ENCODE results near the gene NABP1. TPM values are rescaled to one million over a fixed set of nuclear protein-coding genes. Genes with fewer than 3 reads are reported as not detected.

The NABP1 gene
- total RNA-seq, 1 donor from 2014 or later: 82.4 TPM

DNA sequence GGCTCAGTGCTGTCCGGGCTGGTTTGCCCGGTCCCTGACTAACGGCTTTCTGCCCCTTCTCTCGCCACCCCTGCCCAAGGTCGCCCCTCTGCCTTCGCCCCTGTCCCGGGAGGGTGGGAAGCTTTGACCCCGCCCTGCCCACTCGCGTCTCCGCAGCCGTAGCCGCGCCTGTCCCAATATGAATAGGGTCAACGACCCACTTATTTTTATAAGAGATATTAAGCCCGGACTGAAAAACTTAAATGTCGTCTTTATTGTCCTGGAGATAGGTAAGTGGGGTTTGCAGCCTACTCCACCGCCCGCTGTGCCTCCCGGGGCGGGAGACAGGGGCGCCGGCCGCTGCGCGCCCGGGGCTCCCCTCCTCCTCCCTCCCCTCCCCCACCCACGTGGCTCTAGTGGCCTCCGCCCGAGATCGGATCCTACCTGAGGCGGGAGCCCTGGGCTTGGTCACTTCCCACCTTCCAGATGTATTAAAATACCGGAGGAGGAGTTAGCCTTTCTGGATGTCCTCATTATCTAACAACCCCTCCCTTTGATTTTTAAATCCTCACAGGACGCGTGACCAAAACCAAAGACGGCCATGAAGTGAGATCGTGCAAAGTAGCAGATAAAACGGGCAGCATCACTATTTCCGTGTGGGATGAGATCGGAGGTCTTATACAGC lies 633 bp downstream of the NABP1 start:
- intact Hi-C loops (cut with micrococcal nuclease): loop anchor here (1.0 to 10.0 kb wide), 6 partner anchors 611 to 1896 kb away; partner anchors contain the start of genes NAB1, NEMP2, ORMDL1 and PMS1

DNA sequence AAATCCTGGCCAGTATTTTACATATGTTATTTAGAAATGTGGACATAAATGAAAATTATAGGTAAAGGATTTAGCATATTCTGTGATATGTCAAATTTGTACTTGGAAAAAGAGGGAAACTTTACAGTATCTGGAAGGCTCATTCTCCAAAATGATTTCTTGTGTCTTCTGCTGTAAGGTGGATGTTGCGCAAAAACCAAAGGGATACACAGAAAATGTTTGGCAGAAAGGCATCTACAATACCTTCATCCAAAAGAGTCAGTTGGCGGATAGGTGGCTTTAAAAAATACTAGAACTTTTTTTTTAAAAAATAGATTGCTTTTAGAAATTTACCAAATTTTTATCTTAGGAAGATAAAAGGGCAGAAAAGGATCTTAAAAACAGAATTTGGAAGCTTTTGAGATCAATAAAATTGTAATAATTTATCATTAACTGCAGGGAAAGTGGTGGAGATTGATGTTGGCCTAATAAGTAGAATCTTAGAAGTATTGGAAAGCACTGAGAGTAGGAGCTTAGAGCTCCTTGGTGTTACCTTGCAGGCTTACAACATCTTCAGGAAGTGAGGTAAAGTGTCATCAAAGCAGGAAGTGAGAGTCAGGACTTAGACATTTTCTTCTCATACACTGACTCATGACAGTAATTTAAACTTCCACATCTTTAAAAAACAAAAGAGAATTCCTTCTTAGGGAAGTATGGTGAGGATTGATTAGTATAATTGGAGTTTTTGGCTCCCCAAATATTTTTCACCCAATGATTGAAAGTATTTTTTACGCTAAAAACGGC lies 2.1 kb downstream of the NABP1 start:
- intact Hi-C loops (cut with micrococcal nuclease): loop anchor here (1.0 to 10.0 kb wide), 11 partner anchors 11 to 1898 kb away; partner anchors contain the start of genes MFSD6, NAB1, NEMP2 and ORMDL1

DNA sequence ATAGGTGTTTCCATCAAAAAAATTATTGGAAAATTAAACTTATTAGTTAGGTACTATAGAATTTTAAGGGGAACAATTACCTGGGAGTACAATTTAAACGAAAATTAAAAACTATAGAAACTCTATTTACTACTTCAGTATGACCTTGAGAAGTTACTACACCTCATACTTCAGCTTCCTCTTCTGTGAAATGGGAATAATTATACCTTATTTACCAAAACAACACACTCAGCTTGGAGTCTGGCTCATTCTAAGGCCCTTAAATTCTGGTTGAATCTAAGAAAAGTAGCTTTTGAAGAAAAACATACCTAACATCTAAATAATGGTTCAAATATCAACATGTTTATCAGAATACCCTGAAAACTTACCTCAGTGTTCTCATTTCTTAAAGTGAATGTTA lies 2.7 kb downstream of the NABP1 start:
- intact Hi-C loops (cut with micrococcal nuclease): loop anchor here (1.0 to 2.0 kb wide), 7 partner anchors 11 to 1272 kb away; partner anchors contain the start of gene MFSD6

DNA sequence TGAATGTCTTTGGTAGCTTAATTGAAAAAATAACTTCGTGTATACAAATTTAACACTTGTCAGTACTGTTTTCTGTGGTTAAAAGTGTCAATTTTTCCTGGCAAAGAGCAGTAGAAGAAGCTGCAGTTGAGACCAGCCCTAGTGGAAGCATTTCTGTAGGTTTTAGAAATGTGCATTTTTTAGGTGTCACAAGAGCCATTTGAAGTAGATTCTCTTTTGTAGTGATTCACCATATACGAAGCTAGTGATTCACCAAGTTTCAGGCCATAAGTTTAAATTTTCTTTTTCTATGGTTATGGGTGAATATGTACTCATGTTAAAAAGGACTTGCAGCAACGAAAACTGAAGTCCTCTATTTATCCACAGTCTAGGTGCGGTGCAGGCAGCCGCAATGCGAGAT lies 4.2 kb downstream of the NABP1 start:
- intact Hi-C loops (cut with micrococcal nuclease): no loop called here

DNA sequence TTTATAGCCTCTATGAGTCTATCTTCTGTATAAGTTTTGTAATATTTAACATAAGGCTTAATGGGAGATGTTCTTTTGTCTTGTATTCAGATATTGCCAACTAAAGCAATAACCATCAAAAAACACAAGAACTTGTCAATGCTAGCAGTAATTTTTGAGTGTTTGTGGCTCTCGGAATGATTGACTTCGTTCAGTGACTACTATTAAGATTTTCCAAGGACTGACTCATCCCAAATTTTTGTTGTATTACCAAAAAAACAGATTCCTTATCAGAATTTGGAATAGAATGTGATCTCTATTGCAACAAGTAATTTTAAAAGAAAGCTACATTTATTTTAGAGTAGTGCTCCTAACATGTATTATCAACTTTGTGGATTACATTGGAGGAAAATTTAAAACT lies 8.1 kb downstream of the NABP1 start:
- intact Hi-C loops (cut with micrococcal nuclease): no loop called here

DNA sequence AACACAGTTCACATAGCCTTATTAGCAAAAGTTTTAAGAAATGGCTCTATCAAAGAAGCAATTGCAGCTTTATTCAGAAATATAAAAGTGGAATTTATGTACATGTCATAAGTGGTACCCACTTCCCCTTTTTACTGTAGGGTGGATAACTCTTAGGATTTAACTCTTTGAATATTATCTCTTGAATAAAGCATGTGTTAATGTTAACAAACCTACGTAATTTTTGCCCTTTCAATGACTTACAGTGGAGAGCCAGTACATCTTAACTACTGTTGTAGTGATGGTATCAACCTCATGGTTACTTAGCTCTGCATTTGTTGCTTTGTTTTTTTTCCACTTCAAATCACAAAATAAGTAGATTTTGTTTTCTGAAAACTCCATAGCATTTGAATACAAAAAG lies 8.8 kb downstream of the NABP1 start:
- intact Hi-C loops (cut with micrococcal nuclease): no loop called here

DNA sequence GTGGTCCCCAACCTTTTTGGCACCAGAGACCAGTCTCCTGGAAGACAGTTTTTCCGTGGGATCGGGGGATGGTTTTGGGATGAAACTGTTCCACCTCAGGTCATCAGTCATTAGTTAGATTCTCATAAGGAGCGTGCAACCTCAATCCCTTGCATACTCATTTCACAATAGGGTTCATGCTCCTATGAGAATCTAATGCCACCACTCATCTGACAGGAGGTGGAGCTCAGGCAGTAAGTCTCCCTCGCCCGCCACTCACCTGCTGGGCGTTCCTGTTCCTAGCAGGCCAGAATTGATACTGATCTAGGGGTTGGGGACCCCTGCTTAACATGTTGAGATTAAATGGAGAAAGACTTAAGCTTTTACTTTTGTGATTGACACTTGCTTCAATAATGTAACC lies 9.9 kb downstream of the NABP1 start:
- intact Hi-C loops (cut with micrococcal nuclease): no loop called here

DNA sequence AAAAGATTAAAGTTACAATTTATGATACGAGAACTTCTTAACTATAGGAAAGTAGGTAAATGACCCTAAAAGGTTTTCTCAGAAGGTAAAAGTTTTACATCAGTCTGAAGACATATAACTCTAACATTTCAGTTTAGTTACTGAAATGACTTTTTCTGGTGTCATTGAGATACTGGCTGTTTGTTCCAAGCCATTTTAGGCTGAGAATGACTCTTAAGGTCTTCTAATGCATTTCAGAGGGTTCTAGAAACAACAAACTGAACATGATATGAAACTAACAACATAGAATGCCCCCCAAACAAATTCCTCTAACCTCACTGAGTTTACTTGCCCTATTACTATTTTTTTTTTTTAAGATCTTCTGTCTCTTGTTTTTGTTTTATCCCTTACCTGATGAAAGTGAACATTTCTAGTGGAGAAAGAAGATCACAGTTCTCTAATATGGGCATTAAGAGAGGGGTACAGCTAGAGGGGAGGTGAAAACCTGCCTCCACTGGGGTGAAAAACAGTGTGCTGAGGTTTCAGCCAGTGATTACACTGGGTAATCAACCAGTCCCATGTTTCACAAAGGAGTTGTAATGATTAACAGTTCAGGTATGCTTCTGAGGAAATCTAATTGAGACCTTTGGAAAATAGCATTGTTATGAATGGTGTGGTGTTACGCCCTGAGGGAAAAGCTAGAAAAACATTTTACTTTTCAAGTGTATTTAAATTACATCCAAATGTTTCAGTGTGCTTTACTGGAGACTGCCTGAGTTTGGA lies 11.2 kb downstream of the NABP1 start:
- intact Hi-C loops (cut with micrococcal nuclease): no loop called here

DNA sequence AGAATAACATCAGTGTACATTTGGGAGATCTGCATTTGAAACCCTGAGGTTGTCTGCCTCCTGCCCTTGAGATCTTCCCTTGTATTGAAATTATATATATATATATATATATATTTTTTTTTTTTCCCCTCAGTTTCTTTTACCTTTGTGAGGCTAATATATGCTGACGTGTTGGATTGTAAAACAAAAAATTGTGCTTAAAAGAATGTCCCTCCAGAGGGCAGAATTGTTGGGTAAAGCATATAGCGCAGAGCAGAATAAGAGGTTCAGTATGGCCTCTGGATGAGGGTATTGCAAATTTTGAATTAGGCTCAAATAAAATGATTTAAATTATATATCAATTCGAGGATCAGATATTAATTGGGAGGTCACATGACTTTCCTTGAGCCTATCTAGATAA lies 12.4 kb downstream of the NABP1 start:
- intact Hi-C loops (cut with micrococcal nuclease): loop anchor here (2.0 to 10.0 kb wide), 2 partner anchors 374 to 526 kb away; no protein-coding TSS in a partner anchor

DNA sequence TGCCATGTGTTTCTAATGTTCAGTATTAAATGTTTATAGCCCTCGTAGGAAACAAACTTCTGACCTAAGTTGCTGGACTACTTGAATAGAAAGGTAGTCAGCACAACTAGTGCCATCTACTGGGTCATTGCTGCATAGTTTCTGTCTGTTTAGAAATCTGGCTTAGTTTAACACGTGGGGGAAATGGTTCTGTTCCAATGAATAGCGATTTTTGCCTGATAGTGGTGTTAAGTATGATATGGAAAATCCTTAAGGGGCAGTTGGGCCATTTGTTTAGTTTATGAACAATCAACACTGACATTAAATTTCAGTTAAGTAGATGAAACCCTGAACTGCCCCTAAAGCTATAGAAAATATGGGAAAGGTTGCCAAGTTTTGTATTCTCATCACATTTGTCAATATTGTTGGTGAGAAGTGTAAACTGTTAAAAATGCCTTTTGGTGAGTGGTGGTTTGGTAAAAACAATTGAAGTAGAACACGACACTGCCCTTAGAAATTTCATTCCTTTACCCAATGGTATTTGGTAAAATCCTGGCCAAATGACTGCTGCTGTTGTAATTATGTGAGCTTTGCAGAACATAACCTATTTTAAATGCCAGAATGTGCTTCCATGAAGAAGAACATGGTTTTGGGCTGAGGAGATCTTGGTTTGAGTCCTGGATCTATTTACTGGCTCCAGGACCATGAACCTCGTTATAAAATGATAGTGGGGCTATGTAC lies 13.2 kb downstream of the NABP1 start:
- intact Hi-C loops (cut with micrococcal nuclease): loop anchor here (1.0 to 10.0 kb wide), 8 partner anchors 11 to 526 kb away; no protein-coding TSS in a partner anchor

DNA sequence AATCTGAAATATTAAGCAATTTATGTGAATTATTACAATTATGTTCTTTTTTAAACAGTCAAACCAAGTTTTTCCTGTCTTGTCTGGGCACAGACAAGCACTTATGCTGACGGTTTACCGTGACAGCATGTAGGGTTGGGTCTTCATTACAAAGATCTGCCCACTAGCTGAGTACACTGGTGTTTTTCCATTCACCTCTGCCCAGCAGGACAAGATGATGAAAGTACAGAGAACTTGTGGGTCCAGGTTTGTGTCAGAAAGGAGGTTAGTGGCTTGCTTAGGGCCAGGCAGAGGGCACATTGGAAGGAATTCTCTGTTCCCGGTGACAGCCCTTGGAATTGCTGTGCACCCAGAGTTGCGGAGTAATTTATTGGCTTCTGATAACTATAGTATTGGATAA lies 14.0 kb downstream of the NABP1 start:
- intact Hi-C loops (cut with micrococcal nuclease): loop anchor here (1.0 to 10.0 kb wide), 8 partner anchors 12 to 527 kb away; no protein-coding TSS in a partner anchor

DNA sequence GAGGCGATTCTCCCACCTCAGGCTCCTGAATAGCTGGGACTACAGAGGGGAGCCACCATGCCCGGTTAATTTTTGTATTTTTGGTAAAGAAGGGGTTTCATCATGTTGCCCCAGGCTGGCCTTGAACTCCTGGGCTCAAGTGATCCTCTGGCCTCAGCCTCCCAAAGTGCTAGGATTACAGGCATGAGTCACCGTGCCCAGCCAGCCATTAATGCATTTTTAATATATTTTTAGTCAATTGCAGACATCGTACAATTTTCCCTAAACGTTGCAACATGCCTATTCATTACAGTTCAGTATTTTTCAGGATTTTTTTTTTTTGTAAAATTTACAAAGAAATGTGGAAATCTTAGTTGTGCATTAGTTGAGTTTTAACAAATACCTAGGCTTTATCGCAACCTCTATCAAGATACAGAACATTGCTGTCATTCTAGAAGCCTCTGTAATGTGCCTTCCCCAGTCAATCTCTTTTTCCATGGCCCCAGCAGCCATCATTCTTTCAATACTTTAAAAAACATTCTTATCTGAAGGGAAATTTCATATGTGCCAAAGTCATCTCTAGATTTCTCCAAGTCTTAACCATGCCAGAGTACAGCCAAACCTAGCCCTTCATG lies 14.7 kb downstream of the NABP1 start:
- intact Hi-C loops (cut with micrococcal nuclease): loop anchor here (10.0 kb wide), 1 partner anchor 372 kb away; no protein-coding TSS in a partner anchor

DNA sequence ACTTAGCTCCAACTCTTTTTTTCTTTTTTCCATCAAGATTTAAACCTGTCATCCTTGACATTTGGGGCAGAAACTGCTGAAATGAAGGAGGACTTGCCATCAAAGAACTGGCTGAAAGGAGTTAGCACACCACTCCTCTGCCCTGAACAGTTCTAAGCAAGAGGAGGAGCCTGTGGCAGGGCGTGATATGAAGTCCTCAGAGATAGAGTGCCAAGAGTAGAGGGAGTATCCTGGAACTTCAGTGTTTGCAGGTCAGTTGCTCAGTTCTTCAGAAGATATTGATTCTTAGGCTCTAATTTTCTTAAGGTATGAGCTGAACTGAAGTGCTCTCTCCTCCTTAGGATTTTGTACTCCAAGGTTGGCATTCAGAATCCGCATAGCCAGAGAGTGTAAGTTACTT lies 15.2 kb downstream of the NABP1 start:
- intact Hi-C loops (cut with micrococcal nuclease): loop anchor here (10.0 kb wide), 1 partner anchor 372 kb away; no protein-coding TSS in a partner anchor

DNA sequence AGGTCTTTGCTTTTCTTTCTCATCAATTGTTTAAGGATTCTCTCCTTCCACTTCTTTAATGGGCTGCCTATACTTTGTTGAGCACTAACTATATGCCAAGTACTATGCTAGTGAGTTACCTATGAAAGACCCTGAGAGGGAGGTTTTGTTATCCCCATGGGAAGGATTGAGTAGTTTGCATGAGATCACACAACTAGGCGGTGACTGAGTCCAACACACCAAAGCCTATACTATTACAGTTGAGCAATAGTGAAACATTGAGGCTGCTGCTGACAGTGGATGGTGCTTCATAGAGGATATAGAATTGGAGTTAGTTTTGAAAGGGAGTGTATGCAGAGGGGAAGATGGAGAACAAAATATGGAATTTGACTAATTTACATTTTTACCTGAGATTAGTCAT lies 15.8 kb downstream of the NABP1 start:
- intact Hi-C loops (cut with micrococcal nuclease): loop anchor here (10.0 kb wide), 1 partner anchor 371 kb away; no protein-coding TSS in a partner anchor

DNA sequence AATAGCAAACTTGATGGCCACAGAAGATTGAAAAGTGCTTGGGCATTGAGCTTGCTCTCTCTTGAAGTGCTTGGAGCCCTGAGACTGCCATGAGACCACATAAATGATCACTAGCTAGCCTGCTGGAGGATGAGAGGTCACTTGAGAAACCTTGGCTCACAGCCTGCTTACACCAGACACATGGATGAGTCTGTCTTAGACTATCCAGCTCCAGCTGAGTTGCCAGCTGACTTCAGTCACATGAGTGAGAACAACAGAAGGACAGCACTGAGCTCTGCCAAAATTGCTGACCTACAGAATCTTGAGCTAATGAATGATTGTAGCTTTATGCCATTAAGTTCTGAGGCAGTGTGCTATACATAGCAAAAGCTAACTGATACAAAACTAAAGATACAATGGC lies 18.1 kb downstream of the NABP1 start:
- intact Hi-C loops (cut with micrococcal nuclease): loop anchor here (10.0 kb wide), 1 partner anchor 369 kb away; no protein-coding TSS in a partner anchor

DNA sequence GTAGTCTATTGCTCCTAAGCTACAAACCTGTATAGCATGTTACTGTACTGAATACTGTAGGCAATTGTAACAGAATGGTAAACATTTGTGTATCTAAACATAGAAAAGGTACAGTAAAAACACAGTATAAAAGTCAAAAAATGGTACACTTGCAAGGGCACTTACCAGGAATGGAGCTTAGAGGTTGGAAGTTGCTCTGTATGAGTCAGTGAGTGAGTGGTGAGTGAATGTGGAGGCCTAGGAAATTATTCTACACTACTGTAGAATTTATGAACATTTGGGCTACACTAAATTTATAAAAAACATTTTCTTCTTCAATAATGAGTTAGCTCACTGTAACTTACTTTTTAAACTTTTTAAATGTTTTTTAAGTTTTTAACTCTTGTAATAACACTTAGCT lies 19.0 kb downstream of the NABP1 start:
- intact Hi-C loops (cut with micrococcal nuclease): loop anchor here (10.0 kb wide), 1 partner anchor 368 kb away; no protein-coding TSS in a partner anchor

DNA sequence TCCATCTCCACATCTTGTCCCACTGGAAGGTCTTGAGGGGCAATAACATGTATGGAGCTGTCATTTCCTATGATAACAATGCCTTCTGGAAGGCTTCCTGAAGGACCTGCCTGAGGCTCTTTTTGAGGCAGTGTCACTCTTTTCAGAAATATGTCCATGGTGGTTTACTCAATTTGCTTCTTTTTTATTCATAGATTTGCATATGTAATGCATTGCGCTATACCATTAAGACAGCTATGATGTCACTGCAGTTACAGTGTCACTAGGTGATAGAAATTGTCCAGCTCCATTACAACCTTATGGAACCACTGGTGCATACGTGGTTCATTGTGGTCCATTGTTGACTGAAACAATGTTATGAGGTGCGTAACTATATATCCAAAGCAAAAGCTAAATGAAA lies 19.9 kb downstream of the NABP1 start:
- intact Hi-C loops (cut with micrococcal nuclease): loop anchor here (10.0 kb wide), 1 partner anchor 367 kb away; no protein-coding TSS in a partner anchor

DNA sequence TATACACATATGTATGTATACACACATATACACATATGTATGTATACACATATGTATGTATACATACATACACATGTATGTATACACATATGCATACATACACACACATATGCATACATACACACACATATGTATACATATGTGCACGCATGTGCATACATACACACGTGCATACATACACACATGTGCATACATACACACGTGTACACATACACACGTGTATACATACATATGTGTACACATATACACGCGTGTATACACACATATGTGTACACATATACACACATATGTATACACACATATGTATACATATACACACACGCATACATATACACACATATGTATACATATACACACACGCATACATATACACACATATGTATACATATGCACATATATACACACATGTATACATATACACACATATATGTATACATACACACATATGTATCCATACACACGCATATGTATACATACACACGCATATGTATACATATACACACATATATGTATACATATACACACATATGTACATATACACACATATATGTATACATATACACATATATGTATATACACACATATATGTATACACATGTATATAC lies 21.5 kb downstream of the NABP1 start:
- intact Hi-C loops (cut with micrococcal nuclease): loop anchor here (1.0 to 10.0 kb wide), 2 partner anchors 41 to 365 kb away; no protein-coding TSS in a partner anchor

DNA sequence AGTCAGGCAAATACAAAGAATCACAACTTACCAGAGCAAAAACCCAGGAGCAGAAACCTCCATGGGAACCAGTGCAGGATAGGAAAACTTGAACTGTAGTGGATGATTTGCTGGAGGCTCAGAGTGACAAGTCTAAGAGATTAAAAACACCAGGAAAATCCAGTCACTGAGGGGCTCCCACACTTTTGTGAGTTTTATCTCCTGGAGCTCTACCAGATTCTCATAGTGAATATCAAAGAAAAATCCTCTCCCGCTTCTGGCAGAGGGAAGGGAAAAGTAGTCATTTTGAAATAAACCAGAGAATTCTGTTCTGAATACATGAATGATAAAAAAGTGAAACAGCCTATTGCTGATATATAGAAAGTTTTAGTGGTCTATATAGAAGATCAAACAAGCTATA lies 23.1 kb downstream of the NABP1 start:
- intact Hi-C loops (cut with micrococcal nuclease): no loop called here

DNA sequence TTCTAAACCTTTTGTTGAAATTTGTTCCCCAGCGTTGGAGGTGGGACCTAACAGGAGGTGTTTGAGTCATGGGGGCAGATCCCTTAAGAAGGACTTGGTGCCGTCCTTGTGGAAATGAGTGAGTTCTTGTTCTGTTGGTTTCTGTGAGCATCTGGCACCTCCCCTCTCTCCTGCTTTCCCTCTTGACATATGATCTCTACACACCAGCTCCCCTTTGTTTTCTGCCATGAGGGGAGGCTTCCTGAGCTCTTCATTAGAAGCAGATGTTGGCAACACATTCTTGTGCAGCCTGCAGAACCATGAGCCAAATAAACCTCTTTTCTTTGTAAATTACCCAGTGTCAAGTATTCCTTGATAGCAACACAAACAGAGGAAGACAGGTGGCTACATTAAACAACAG lies 23.8 kb downstream of the NABP1 start:
- intact Hi-C loops (cut with micrococcal nuclease): no loop called here
